Measurements from ENCODE around the gene NKX2-2.

Gene NKX2-2

GRCh38 chr20:21550587-21550986 is 36.7 kb upstream of the NKX2-2 start:
- no peak overlapping the region for H3K9ac ChIP-seq (ENCODE audit: insufficient read length)
- no peaks in the 10 kb centered on the region for H3K9me3 ChIP-seq (ENCODE audit: low read depth, low read length)
- no peak for DNase-seq (ENCODE audit: low read depth, low spot score)
- no peak overlapping the region for H3K27ac ChIP-seq
- no peak overlapping the region for H3K4me3 ChIP-seq
- no peaks in the 10 kb centered on the region for H3K36me3 ChIP-seq (ENCODE audit: insufficient read depth, low read length)
- TF ChIP-seq POLR2AphosphoS5 (IDR thresholded peaks at IDR 0.05; ENCODE audit: borderline replicate concordance, low read depth, low read length): no peak

- TF ChIP-seq FOXP2 (optimal IDR thresholded peaks at IDR 0.05; ENCODE audit: control extremely low read depth, extremely low read length, insufficient read depth): no peak
- TF ChIP-seq POLR2AphosphoS5 (IDR thresholded peaks at IDR 0.05; ENCODE audit: borderline replicate concordance, low read depth, low read length): no peak
- no peak for TF ChIP-seq EZH2 (IDR thresholded peaks at IDR 0.05)
- Histone ChIP-seq H3K27ac (no peak overlapping the region), H3K9me3 (ENCODE audit: low read depth, low read length) (no peaks in the 10 kb centered on the region), H3K4me3 (no peak overlapping the region), H3K36me3 (ENCODE audit: insufficient read depth, low read length) (no peaks in the 10 kb centered on the region), H3K9ac (ENCODE audit: insufficient read length) (no peak overlapping the region)
- no peak for DNase-seq (ENCODE audit: low read depth, low spot score)
These were observed 34.6 kb upstream of the NKX2-2 start for GRCh38 chr20:21548390-21549035.

DNA sequence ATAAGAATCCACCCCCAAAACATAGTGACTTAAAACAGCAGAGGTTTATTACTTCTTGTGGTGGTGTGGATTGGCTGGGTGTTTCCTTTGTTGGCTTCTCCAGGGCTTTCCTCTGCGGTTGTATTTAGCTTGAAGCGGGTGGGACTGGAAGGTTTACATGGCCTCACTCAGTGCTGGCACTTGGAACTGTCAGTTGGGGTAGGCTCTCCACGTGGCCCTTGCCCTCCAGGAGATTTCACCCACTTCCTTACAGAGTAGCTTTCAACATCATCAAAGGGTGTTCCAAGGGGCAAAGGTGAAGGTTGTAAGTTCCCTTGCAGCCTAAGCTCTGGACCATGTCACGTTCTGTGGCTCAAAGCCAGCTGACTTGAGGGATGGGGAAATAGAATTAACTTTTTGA is 32.5 kb upstream of the NKX2-2 start:
- Histone ChIP-seq H3K36me3 (ENCODE audit: insufficient read depth, low read length) (no peaks in the 10 kb centered on the region), H3K27ac (no peak overlapping the region), H3K4me3 (no peak overlapping the region), H3K9me3 (ENCODE audit: low read depth, low read length) (no peaks in the 10 kb centered on the region), H3K9ac (ENCODE audit: insufficient read length) (no peak overlapping the region)
- DNase-seq (ENCODE audit: low read depth, low spot score): no peak
- TF ChIP-seq EZH2 (IDR thresholded peaks at IDR 0.05) (no peak), POLR2AphosphoS5 (IDR thresholded peaks at IDR 0.05; ENCODE audit: borderline replicate concordance, low read depth, low read length) (no peak), FOXP2 (optimal IDR thresholded peaks at IDR 0.05; ENCODE audit: control extremely low read depth, extremely low read length, insufficient read depth) (no peak)

- no peaks in the 10 kb centered on the region for H3K9me3 ChIP-seq (ENCODE audit: low read depth, low read length)
- H3K36me3 ChIP-seq (ENCODE audit: insufficient read depth, low read length): no peaks in the 10 kb centered on the region
- H3K4me3 ChIP-seq: no peak overlapping the region
- TF ChIP-seq EZH2 (IDR thresholded peaks at IDR 0.05): no peak
- no peak for TF ChIP-seq POLR2AphosphoS5 (IDR thresholded peaks at IDR 0.05; ENCODE audit: borderline replicate concordance, low read depth, low read length)
- TF ChIP-seq FOXP2 (optimal IDR thresholded peaks at IDR 0.05; ENCODE audit: control extremely low read depth, extremely low read length, insufficient read depth): no peak
- no peak for DNase-seq (ENCODE audit: low read depth, low spot score)
- H3K9ac ChIP-seq (ENCODE audit: insufficient read length): no peak overlapping the region
- no peak overlapping the region for H3K27ac ChIP-seq
These were observed 25.6 kb upstream of the NKX2-2 start for GRCh38 chr20:21539512-21539911.

- Histone ChIP-seq H3K27ac (no peak overlapping the region), H3K4me3 (no peak overlapping the region), H3K36me3 (ENCODE audit: insufficient read depth, low read length) (no peaks in the 10 kb centered on the region), H3K9ac (ENCODE audit: insufficient read length) (no peak overlapping the region), H3K9me3 (ENCODE audit: low read depth, low read length) (no peaks in the 10 kb centered on the region)
- DNase-seq (ENCODE audit: low read depth, low spot score): no peak
- TF ChIP-seq EZH2 (IDR thresholded peaks at IDR 0.05) (no peak), POLR2AphosphoS5 (IDR thresholded peaks at IDR 0.05; ENCODE audit: borderline replicate concordance, low read depth, low read length) (no peak), FOXP2 (optimal IDR thresholded peaks at IDR 0.05; ENCODE audit: control extremely low read depth, extremely low read length, insufficient read depth) (no peak)
These were observed 21.0 kb upstream of the NKX2-2 start for GRCh38 chr20:21534886-21535285.

GRCh38 chr20:21534453-21534852 is 20.6 kb upstream of the NKX2-2 start:
- no peaks in the 10 kb centered on the region for H3K9me3 ChIP-seq (ENCODE audit: low read depth, low read length)
- no peak overlapping the region for H3K27ac ChIP-seq
- no peak overlapping the region for H3K4me3 ChIP-seq
- H3K9ac ChIP-seq (ENCODE audit: insufficient read length): no peak overlapping the region
- no peaks in the 10 kb centered on the region for H3K36me3 ChIP-seq (ENCODE audit: insufficient read depth, low read length)
- no peak for DNase-seq (ENCODE audit: low read depth, low spot score)
- TF ChIP-seq FOXP2 (optimal IDR thresholded peaks at IDR 0.05; ENCODE audit: control extremely low read depth, extremely low read length, insufficient read depth) (no peak), POLR2AphosphoS5 (IDR thresholded peaks at IDR 0.05; ENCODE audit: borderline replicate concordance, low read depth, low read length) (no peak), EZH2 (IDR thresholded peaks at IDR 0.05) (no peak)

DNA sequence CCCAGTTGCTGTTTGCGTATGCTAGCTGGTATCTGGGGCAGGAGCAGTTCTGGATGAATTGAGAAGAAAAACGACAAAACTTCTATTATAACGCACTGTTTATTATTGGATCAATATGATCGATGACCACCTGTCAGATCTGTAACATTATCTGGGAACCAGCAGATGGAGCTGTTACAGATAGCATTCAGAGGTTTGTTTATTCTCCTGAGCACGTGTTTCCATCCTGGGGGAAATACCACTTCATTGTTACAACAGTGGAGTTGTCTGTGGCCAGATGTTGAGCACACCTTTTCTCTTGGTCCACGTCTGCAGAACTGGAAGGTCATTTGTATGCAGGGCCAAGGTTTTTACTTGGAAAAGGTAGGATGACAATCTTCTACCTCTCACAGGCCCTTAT is 16.0 kb upstream of the NKX2-2 start:
- H3K9ac ChIP-seq (ENCODE audit: insufficient read length): no peak overlapping the region
- TF ChIP-seq EZH2 (IDR thresholded peaks at IDR 0.05) (no peak), FOXP2 (optimal IDR thresholded peaks at IDR 0.05; ENCODE audit: control extremely low read depth, extremely low read length, insufficient read depth) (no peak), POLR2AphosphoS5 (IDR thresholded peaks at IDR 0.05; ENCODE audit: borderline replicate concordance, low read depth, low read length) (no peak)
- H3K36me3 ChIP-seq (ENCODE audit: insufficient read depth, low read length): no peaks in the 10 kb centered on the region
- no peak overlapping the region for H3K27ac ChIP-seq
- H3K9me3 ChIP-seq (ENCODE audit: low read depth, low read length): no peaks in the 10 kb centered on the region
- DNase-seq (ENCODE audit: low read depth, low spot score): no peak
- H3K4me3 ChIP-seq: no peak overlapping the region

- Histone ChIP-seq H3K9me3 (ENCODE audit: low read depth, low read length) (no peaks in the 10 kb centered on the region), H3K9ac (ENCODE audit: insufficient read length) (no peak overlapping the region), H3K27ac (no peak overlapping the region), H3K36me3 (ENCODE audit: insufficient read depth, low read length) (no peaks in the 10 kb centered on the region), H3K4me3 (no peak overlapping the region)
- TF ChIP-seq EZH2 (IDR thresholded peaks at IDR 0.05) (no peak), POLR2AphosphoS5 (IDR thresholded peaks at IDR 0.05; ENCODE audit: borderline replicate concordance, low read depth, low read length) (no peak), FOXP2 (optimal IDR thresholded peaks at IDR 0.05; ENCODE audit: control extremely low read depth, extremely low read length, insufficient read depth) (no peak)
- no peak for DNase-seq (ENCODE audit: low read depth, low spot score)
These were observed 15.0 kb upstream of the NKX2-2 start for GRCh38 chr20:21528870-21529269.

DNA sequence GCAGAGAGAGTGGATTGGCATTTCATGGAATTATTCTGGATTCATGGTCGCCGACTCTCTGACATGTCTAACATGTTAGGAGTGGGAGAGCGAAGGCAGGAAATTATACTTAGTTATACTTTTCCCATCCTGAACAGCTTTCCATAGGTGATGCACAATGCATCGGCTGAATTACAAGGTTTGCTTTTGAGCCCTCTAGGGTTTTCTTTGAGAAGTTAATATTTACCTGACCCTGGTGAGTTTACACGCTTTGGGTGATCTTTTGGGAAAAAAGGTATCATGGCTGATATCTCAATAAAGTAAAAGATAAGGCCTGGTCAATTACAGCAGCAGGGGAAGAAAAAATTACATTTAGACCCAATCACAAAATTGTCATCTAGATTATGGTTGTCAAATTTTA is 14.0 kb upstream of the NKX2-2 start:
- no peak overlapping the region for H3K4me3 ChIP-seq

More for the DNA sequence above, 14.0 kb upstream of the NKX2-2 start:
- H3K36me3 ChIP-seq (ENCODE audit: insufficient read depth, low read length): no peaks in the 10 kb centered on the region
- H3K9me3 ChIP-seq (ENCODE audit: low read depth, low read length): no peaks in the 10 kb centered on the region
- TF ChIP-seq POLR2AphosphoS5 (IDR thresholded peaks at IDR 0.05; ENCODE audit: borderline replicate concordance, low read depth, low read length) (no peak), EZH2 (IDR thresholded peaks at IDR 0.05) (no peak), FOXP2 (optimal IDR thresholded peaks at IDR 0.05; ENCODE audit: control extremely low read depth, extremely low read length, insufficient read depth) (no peak)
- H3K9ac ChIP-seq (ENCODE audit: insufficient read length): no peak overlapping the region
- no peak for DNase-seq (ENCODE audit: low read depth, low spot score)
- H3K27ac ChIP-seq: no peak overlapping the region

All from SK-N-MC (cell line).